HG03095 (cell line): ENCODE results near the gene NDUFS6.
"Not testable (repeated sequence)": the region's sequence is repeated elsewhere in the genome, so short reads cannot be mapped to it uniquely, and the experiment has no call there.

Experiments used
- ATAC-seq: cut with Tn5 transposase; IDR thresholded peaks from one replicate; pipeline ENCODE4 v1.9.1; 2021; ENCODE audit warnings: moderate library complexity; ENCODE audit not compliant: unreplicated experiment

The NDUFS6 gene

GRCh38 chr5:1796371-1797102 is 4.7 kb upstream of the NDUFS6 start:
- ATAC-seq = no peak

- no peak for ATAC-seq
Observed at GRCh38 chr5:1797103-1797800, 4.0 kb upstream of the NDUFS6 start.

- no peak for ATAC-seq
Observed at GRCh38 chr5:1797855-1798254, 3.4 kb upstream of the NDUFS6 start.

- ATAC-seq = not testable (repeated sequence)
Observed at GRCh38 chr5:1798589-1798988, 2.6 kb upstream of the NDUFS6 start.

DNA sequence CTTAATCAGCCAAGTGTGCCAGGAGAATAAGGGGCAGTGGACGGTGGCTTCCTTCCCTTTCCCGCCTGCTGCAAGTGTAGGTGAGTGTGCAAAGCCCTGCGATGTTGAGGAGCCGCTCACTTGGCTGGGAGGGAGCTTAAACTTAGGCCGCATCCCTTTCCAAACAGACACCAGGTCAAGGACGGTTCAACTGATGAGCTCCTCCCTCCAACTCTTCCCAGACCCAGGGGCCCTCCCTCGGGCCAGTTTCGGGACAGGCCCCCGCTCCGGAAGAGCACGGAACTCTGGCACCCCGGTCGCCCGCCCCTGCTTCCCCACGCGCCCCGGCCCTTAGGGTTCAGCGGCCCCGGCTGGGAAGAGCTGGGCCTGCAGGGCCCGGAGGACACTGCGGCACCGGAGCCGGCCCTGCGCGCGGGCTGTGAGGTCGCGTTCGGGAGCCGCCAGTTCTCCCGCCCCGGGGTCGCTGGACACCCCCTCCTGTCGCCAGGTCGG is 2.1 kb upstream of the NDUFS6 start:
- ATAC-seq = peak; percentile 29

DNA sequence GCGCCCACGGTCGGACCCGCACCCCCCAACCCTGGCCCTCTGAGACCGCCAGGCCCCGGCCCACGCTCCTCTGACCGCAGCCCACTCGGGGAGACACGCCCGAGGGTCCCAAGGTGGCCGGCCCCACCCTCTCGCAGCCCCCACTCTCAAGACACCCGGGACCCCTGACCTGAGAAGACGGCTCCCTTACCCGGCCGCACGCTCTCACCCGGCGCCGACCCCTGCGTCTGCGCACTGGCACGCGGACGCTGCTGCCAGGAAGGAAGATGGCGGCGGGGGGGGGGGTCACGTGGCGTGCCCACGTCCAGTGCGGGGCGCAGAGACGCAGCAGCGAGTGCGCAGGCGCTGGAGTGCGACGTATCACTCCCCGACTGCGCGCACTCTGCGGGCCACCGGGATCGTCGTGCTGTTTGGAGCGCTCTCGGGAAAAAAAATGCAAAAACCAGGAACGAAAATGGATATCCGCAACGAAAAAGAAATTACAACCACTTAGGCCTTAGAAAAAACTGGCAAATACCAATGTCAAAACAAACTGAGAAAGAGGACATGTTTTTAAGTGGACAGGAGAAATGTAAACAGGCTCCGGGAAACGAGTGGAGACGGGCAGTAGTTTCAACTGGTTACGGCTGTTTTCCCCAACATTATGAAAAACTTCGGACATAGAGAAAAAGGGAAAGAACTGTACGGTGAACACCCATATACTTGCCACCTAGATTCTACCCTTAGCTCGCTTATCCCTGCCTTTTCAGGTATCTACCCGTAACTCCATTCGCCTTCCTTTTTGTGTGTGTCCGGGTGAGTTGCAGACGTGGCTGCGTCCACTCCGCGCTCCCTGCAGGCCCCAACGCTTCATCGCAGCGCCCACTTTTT is 1.4 kb upstream of the NDUFS6 start, which contains the start of gene MRPL36:
Gene MRPL36, minus strand, starts transcription at position 236 of the 870 bp plus-strand sequence. CDS start 902 bp downstream, outside the sequence.
- peak; percentile 35 for ATAC-seq

- ATAC-seq = peak; percentile 35
Observed at GRCh38 chr5:1800472-1801221, 560 bp upstream of the NDUFS6 start.

DNA sequence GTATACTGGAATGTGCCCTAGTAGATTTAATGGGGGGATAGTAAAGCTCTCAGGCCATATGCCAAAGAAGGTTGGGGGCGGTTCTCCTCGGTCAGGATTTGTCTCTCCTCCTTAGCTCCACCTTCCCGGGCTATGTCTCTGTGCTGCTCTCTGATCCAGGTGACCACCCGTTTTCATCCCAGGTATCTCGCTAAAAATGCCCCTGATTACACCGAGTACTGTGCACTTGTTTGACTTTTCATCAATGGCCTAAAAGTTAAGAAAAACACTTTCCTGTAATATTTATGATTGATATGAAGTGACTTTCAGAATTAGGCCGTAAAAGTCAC is 724 bp downstream of the NDUFS6 start:
- ATAC-seq = no peak

DNA sequence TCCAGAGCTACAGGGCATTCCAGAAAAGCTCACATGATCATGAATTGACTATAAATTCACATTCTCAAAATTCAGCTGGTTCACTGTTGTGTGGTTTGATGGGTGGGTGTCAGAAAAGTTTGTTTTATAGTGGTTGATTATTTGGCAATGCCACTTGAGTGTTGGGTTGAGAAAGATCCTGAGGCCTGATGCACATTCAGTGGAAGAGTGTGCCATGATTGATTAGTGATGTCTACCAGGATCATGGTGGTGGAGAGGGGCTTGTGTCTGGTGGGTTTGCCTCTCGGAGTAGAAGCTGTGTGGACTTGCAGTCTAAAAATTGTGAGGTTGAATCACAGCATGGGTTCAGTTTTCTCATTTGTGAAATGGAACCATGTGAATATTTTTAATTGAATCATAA is 2.0 kb downstream of the NDUFS6 start:
- ATAC-seq = no peak

DNA sequence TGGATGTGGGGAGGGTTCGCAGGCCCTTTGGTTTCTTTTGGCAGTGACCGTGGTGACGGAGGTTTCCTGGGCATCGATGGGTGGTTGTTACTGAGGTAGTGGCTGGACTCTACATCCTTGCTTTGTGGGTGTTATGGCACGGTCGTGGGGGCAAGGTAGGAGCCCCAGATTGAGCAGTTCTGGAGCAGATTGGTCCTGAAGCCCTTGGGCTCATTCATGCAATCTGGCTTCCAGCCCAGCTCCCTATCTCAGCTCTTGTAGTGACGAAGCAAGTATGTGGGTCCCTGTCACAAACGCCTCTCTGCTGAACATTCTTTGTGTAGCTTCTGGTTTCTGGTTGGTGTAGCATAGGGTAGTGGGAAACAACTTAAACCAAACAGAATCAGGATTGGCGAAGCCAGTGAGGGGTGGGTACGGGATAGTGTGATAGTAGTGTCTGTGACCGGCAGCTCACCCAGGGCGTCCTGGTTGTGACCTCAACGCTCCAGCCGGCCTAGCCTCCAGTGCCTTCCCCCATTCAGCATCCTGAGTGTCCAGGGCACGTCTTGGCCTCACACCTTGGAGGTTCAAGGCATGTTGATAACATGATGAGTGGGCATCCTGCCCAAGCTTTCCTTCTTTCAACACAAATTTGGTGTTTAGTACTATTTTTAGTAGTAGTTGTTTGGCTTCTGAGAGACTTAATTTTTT is 2.9 kb downstream of the NDUFS6 start:
- ATAC-seq = no peak

- no peak for ATAC-seq
Observed at GRCh38 chr5:1805326-1805725, 4.1 kb downstream of the NDUFS6 start.

- ATAC-seq = no peak
Observed at GRCh38 chr5:1805736-1806135, 4.5 kb downstream of the NDUFS6 start.

- no peak for ATAC-seq
Observed at GRCh38 chr5:1806199-1806598, 5.0 kb downstream of the NDUFS6 start.

GRCh38 chr5:1806974-1807373 is 5.8 kb downstream of the NDUFS6 start:
- ATAC-seq = no peak

DNA sequence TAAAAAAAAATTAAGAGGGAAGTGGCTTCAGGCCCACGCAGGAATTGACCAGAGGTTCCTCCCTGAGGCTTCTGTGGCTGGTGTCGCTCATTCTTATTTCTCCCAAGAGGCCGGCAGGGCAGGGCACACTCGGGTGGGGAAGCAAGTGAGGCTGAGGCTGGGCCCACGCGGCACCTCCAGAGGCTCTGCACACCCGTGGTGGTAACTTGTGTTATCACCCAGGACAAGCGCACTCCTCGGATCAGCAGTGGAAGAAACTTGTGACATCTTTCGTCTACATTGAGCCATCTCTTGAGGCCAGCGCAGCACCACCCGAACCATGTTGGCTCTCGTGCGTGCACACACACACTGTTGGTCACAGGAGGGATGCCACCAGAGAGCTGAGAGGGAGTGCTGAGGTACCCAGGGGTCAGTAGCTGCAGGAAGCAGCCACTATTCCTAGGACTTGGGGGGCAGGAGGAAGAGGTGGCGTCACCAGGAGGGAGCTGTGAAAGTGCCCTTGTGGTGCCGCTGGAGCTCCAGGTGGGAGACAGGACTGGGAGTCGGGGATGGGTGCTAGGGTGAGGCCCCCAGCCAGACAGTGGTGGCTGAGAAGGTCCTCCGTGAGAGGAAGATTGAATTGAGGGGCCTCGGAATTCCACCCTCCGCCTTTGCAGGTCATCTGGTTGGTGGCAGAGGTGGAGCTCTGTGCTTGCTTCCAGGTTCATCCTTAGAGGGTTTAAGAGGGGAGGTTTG is 6.4 kb downstream of the NDUFS6 start:
- no peak for ATAC-seq

DNA sequence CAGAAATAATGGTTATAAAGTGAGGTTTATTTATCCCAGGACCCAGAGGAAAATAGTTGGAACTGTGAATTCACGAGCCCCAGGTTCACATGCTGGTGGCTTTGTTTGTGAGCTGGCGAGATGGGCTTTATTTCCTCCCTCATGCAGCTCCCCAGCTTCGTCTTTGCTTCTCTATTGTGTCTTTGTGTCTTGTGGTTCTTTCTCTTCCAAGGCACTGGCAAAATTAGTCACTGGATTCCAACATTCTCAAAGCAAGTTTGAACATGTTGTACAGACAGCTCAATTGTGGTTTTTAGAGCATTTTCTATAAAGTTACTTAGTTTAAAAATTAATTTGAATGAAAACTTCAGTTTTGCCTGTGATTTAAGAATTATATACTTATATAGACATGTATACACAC is 7.2 kb downstream of the NDUFS6 start:
- no peak for ATAC-seq

DNA sequence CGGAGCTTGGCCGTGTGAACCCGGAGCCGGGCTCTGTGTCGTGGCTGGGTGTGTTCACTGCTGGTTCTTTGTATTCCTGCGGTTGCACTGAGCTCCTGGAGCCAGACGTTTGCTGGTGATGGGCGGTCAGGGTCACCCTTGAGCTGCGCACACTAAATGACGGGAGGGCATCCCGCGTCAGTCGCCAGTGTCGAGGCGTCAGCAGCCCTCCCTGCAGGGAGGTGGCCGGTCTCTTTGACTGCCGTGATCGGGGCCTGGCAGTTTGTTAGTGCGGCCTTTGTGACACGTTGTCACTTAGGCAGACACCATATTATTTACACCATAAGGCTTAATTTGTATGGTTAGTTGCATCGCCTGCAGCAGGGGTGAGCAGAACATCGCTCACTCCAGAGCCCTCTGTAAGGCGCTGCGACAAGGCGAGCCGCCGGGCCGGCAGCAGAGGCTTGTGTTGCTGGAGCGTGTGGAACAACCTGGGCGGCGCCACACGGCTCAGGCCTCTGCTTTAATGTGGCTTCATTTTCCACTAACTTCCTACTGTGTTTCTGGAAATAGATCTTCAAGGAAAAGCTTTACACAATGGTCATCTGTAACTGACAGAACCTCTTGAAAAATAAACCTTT is 8.3 kb downstream of the NDUFS6 start:
- no peak for ATAC-seq

DNA sequence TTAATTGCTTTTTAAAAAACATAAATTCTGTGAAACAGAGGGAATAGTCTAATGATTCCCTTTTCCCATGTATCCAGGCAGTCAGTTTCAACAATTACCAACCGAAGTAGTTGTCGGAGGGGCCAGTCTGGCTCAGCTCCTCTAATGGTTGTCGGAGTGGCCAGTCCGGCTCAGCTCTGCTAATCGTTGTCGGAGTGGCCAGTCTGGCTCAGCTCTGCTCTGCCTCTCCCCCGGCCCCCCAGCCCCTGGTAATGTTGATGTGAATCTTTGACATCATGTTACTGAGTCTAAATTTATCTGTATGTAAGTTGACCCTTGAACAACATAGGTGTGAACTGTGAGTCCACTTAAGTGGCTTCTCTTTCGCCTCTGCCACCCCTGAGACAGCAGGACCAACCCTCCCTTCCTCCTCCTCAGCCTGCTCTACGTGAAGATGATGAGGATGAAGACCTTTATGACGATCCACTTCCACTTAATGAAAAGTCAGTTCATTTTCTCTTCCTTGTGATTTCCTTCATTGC is 9.4 kb downstream of the NDUFS6 start:
- no peak for ATAC-seq
